Activated CD8-positive, alpha-beta memory T cell treated with anti-CD3 and anti-CD28 coated beads for 24 hours (primary cell): Measurements from ENCODE around the gene PTPRN2.
A peak's percentile ranks its signal among the peaks of the same experiment; 100 is the strongest.
"Not testable (repeated sequence)": the region's sequence is repeated elsewhere in the genome, so short reads cannot be mapped to it uniquely, and the experiment has no call there.

Experiments used
- DNase-seq: peaks from one replicate; pipeline ENCODE4 v3.0.0-alpha.2; 2020

PTPRN2 gene

DNA sequence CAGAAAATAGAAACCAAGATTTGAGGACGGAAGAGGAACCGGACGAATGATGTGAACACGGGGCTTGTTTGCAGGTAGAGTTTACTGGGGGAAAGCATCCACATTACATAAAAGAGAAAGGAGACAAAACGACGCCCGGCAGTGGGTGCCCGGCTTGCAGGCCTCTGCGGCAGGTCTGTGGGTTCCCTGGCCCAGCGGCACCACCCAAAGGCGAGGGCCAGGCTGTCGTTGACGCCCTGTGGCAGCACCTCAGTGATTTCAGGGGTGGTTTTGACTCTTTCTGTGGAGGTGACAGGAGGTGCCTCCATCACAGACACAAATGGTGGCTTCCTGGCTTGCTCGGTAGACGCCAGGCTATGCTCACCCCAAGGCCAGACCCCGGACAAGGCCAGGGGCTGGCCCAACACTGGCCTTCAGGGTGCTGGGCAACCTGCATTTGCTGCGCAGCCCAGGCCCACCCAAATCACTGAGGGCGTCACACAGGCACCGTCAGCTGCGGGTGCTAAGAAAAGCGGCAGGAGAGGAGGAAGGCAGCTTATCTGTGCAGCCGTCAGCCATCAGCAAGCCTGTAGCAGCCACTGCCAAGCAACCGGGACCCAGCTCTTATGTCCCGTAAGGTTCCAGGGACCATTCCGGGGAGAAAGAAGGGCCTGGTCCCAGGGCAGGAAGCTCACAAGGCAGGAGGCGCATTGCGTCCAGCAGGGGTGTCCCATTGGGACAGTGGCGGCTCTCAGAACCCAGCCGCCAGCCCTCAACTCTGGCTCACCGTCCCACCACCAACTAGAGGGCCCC lies 230.3 kb downstream of the PTPRN2 start:
- DNase-seq, result peak; percentile 19

DNA sequence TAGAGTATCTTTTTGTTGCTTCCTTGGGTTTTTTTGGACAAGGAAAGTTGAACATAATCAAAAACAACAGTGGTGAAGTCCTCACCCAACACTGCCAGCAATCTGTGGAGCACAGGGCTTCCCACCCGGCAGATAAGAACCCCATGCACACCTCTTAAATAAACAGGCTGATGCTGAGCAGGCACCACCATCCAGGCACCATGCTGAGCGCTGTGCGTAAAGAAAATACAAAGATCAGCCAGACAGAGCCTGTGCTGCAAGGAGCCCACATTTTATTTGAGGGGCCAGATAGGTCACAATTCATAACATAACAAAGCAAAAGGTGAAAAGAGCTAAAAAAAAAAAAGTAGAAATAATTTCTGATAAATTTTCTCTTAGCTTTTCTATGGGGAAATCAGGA lies 231.2 kb downstream of the PTPRN2 start:
- DNase-seq, result peak; percentile 7

DNA sequence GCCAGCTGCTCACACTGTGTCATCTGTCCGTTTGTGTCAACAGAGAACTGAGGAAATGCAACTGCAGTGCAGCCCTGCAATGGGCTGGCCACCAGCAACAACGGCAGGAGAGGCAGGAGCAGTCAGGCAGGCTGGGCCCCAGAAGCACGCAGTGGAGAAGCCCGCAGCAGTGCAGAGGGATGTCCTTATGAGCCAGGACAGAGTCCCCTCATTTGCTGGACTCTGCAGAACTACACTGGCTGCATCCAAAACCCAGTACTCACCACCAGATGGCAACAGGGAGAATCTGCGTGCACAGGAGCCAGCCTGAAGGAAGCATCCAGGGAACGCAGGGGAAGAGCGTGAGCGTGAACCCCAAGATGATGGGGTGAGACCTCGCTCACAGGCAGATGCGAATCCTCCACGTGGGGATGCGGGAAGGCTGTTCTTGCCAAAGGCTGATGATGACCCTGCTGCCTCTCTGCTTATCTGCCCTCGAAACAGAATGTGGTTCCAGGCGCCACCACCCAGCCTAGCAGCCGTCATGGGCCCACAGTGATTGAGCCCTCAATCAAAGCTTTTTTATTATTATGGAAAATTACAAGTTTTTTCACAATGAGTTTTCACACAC lies 232.1 kb downstream of the PTPRN2 start:
- peak; percentile 9 for DNase-seq

DNA sequence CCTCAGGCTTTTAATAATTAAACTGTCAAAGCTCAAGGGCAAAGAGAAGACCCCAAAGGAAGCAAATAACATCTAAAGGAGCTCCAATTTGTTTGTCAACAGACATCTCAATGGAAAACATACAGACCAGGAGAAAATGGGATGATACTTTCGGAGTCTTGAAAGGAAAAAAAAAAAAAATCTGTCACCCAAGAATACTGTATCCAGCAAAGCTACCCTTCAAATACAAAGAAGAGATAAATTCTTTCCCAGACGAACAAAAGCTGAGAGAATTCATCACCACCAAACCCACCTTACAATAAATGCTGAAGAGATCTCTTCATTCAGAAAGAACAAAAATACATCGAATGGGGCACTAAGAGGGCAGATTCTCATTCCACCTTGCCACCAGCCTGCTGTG lies 232.8 kb downstream of the PTPRN2 start:
- DNase-seq, result no peak

DNA sequence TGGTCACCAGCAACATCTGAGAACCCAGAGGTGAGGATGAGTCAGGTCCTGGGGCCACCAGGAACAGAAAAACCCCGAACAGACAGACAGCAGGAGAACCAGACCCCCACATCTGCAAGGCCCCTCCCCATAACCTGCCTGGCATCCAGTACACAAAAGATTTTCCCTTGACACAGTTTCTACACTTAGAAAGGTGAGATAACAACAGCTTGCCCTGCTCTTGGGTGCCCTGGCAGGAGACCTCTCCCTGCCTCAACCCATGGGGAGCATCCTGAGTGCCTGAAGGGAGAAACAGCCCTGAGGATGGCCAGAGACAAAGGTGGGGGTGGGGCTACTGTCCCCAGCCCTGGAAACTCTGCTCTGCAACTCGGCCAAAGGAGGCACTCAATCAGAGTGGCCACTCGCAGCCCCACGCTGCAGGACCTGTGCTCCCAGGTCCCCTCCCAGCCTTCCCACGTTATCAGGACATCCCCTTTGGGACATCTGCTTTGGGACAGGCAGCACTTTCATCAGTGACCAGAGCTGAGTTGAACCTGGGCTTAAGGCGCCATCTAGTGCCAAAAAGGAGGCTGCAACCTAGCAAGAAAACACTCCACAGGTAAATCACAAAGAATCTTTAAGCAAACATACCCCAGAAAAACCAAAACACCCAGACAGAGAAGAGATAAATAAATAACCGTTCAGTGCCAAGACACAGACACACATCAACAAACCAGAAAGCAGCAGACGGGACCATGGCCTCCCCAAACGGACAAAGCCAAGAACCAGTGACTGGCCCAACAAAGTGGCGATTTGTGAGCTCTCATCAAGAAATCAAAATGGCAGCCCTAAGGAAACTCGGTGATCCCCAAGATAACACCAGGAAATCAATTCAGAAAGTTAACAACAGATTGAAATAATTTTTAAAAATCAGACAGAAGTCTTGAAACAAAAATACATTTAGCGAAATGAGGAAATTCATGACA lies 233.7 kb downstream of the PTPRN2 start:
- DNase-seq, result peak; percentile 33

DNA sequence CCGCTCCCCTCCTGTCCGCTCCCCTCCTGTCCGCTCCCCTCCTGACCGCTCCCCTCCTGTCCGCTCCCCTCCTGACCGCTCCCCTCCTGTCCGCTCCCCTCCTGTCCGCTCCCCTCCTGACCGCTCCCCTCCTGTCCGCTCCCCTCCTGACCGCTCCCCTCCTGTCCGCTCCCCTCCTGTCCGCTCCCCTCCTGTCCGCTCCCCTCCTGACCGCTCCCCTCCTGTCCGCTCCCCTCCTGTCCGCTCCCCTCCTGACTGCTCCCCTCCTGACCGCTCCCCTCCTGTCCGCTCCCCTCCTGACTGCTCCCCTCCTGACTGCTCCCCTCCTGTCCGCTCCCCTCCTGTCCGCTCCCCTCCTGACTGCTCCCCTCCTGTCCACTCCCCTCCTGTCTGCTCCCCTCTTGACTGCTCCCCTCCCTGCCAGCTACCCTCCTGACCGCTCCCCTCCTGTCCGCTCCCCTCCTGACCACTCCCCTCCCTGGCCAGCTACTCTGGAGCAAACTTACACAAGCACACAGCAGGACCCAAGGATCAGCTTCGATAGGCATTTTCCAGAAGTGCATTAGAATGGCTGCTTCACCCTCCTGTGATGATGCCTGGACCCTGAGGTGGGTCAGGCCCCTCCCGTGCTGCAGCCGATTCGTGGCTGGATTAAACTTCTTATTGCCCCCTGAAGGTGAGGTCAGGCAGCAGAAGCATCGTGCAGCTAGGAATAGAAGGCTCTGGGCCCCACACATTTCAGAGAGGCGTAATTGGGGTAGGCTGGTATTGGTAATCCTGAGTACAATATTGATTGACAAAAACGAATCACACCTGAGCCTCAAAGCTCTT lies 235.5 kb downstream of the PTPRN2 start:
- DNase-seq, result peak; percentile 19

DNA sequence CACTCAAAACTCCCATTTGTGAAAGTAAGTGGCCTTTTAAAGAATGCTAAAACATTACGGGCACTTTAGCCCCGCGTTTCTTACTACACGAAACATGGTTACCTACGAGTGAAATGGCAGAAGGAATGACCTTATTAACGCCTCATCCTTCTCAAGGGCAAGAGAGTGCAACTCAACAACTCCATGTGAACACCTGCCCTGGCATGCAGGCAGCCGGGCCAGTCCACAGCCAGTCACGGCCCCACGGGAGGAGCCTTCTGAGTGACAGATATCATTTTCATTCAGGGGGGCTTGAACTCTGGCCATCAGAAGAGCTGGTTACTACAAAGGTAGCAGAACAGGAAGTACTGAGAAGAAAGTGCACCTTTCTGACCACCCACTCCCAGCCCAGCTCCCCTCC lies 236.1 kb downstream of the PTPRN2 start:
- no peak for DNase-seq

DNA sequence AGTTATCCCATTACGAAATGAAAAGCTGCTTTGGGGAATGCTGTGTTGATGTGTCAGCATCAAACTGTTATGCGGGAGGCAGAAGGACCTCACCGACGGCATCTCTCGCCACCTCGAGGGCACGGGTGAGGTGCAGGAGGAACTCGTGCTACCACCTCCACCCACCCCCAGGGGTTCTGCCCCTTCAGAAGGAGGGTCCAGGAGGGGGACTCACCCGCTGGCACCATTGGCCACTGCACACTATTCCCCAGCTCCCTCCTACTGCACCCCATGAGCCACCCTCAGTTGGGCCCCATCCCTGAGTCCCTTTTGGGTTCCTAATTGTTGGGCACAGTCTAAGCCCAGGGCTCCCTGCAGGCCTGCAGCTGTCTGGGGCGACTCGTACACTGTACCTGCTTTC lies 236.6 kb downstream of the PTPRN2 start:
- peak; percentile 35 for DNase-seq

DNA sequence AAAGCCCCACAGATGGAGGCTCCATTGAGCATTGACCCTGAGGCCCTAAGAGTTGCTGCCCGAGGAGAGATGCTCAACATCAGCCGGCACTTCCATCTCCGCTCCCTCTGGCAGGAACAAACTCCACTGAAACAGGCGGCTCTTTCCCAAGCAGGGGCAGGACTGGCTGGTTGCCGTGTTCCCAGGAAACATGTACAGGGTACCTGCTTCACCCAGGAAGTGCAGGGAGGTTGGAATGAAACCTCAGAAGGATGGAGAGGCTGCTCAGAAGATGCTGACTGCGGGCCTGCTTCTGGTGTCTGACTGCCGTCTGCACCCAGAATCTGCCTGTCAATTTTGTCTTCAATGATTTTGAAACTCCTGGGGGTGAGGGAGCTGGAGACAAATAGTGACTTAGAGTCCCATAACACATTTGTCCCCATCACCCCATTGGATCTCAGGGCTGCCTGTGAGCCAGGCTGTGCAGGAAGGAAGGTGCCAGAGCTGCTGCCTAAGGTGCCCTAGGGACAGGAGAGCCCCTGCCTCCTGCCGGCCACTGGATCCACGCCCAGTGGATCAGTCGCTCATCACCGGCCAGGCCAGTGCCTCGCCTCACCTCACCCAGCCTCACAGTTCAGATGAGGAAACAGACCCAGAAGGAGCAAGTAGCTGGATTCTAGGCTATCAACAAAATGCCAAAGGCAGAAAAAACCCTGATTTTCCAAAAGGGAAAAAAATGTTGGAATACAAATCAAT lies 237.3 kb downstream of the PTPRN2 start:
- DNase-seq, result no peak

DNA sequence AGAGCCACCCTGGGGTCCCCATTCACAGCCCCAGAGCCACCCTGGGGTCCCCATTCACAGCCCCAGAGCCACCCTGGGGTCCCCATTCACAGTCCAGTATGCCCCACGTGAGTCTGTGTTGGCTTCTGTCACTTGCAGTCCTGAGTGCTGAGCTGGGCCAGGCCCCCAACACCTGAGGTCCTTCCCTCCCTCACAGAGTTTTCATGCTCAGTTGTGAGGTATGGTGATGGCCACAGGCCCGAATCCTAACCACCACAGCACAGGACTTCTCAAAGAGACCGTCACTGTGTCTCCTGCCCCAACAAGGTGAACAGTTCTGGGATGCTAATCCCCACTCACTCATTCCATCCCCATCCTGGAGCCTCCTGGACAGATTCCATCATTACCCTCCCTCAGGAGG lies 239.2 kb downstream of the PTPRN2 start:
- DNase-seq, result peak; percentile 9

DNA sequence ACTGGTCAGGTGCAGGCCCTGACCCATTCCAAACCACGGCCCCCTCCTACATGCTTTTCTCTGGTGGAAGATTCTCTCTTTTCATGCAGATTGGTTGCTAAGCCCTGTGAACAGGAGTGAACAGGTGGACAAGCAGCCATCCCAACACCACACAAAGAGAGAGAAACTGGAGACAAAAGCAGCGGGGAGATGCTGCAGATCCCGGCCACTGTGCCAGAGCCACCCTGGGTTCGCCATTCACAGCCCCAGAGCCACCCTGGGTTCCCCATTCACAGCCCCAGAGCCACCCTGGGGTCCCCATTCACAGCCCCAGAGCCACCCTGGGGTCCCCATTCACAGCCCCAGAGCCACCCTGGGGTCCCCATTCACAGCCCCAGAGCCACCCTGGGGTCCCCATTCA lies 239.6 kb downstream of the PTPRN2 start:
- not testable (repeated sequence) for DNase-seq

DNA sequence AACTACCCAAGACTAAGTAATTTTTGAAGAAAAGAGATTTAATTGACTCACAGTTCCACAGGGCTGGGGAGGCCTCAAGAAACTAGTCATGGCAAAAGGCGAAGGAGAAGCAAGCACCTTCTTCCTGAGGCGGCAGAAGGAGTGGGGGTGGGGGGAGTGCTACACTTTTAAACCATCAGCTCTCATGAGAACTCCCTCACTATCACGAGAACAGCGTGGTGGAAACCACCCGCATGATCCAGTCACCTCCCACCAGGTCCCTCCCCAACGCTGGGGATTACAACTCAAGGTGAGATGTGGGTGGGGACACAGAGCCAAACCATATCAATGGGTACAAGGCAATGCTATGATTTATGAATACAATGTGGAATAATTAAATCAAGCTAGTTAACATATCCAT lies 241.9 kb downstream of the PTPRN2 start:
- no peak for DNase-seq

DNA sequence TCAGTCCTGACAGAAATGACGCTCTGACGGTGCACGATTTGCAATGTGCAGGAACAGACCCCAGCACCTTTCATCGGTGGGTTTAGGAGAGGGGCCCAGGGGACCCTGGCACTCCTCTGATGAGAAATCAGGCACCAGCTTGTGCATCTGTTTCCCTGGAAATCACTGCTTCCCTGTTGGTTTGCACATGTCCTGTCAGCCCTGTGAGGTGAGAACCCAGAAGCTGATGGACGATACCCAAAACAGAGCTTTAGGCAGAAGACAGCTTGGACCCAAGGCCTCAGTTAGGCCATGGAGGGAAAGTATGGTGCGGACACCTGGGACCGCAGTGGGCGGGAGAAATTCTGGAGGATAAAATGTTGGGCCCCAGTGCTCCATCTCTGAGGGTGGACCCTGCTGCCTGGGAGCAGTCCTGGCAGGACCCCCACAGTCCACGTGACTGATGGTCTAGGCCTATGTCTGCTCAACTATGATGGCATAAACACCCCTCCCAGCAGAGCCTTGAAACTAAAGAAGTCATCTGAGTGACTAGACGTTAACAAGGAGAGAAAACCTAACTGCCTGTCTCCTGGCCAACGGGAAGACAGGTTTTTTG lies 242.8 kb downstream of the PTPRN2 start:
- peak; percentile 41 for DNase-seq

DNA sequence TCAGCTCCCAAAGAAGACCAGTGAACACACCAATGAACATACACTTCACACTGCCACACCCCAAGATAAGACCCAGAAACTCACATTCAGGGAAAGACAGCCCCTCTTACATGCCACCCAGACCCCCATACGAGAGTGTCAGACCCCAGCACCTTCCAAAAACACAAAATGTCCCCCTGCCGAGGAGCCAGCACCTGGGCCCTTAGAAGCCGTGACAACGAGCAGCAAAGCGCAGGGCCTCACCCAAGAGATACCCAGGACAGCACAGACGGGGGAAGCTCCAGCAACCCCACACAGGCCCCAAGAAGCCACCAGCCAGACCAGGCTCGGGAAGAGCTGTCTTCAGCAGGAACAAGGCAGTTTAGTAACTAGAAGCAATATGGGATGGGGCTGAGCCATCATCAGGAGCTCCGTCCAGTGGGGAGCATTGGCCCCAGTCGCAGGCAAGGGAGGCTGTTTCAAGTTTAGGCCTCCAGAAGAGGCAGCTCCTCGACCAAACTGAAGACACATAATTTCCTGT lies 243.6 kb downstream of the PTPRN2 start:
- peak; percentile 35 for DNase-seq

DNA sequence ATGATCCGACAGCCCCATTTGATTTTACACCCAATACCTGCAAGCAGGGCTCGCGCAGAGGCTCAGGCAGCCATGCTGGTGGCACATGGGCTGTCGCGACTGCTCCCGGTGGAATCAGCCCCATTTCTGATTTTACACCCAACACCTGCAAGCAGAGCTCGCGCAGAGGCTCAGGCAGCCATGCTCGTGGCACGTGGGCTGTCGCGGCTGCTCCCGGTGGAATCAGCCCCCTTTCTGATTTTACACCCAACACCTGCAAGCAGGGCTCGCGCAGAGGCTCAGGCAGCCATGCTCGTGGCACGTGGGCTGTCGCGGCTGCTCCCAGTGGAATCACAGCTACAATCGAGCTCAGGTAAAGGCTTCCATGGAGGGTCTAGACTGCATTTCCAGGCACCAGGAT lies 244.1 kb downstream of the PTPRN2 start:
- DNase-seq, result no peak

DNA sequence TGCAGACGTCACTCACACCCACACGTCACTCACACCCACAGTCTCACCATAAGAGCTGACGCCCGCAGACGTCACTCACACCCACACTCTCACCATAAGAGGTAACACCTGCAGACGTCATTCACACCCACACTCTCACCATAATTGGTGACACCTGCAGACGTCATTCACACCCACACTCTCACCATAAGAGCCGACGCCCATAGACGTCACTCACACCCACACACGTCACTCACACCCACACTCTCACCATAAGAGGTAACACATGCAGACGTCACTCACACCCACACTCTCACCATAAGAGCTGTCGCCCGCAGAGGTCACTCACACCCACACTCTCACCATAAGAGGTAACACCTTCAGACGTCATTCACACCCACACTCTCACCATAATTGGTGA lies 246.5 kb downstream of the PTPRN2 start:
- not testable (repeated sequence) for DNase-seq

DNA sequence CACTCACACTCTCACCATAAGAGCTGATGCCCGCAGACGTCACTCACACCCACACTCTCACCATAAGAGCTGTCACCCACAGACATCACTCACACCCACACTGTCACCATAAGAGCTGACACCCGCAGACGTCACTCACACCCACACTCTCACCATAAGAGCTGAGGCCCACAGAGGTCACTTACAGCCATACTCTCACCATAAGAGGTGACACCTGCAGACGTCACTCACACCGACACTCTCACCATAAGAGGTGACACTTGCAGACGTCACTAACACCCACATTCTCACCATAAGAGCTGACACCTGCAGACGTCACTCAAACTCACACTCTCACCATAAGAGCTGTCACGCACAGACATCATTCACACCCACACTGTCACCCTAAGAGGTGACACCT lies 250.7 kb downstream of the PTPRN2 start:
- peak; percentile 21 for DNase-seq

DNA sequence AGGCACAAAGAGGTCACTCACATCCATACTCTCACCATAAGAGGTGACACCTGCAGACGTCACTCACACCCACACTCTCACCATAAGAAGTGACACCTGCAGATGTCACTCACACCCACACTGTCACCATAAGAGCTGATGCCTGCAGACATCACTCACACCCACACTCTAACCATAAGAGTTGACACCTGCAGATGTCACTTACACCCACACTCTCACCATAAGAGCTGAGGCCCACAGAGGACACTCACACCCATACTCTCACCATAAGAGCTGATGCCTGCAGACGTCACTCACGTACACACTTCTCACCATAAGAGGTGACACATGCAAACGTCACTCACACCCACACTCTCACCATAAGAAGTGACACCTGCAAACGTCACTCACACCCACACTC lies 255.1 kb downstream of the PTPRN2 start:
- peak; percentile 30 for DNase-seq

DNA sequence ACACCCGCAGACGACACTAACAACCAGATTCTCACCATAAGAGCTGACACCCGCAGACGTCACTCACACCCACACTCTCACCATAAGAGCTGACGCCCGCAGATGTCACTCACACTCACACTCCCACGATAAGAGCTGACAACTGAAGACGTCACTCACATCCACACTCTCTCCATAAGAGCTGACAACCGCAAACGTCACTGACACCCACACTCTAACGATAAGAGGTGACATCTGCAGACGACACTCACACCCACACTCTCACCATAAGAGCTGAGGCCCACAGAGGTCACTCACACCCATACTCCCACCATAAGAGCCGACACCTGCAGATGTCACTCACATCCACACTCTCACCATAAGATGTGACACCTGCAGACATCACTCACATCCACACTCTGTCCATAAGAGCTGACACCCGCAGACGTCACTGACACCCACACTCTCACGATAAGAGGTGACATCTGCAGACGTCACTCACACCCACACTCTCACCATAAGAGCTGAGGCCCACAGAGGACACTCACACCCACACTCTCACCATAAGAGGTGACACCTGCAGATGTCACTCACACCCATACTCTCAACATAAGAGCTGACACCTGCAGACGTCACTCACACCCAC lies 255.7 kb downstream of the PTPRN2 start:
- peak; percentile 17 for DNase-seq

DNA sequence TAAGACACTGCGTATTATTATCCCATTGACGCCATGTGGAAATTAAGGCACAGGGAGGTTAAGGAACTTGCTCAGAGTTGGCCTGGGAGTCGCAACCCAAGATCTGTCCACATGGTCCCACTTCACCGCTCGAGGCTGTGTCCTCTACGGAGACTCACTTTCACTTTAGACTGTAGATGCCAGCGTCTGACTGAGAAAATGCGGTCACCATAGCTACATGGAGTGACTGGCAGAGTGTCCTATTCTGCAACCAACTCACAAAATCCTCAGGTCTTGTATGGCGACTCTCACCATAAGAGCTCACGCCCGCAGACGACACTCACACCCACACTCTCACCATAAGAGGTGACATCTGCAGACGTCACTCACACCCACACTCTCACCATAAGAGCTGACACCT lies 257.9 kb downstream of the PTPRN2 start:
- no peak for DNase-seq
